Stimulated activated effector memory CD8-positive, alpha-beta T cell treated with anti-CD3 and anti-CD28 coated beads, Interleukin-12 subunit alpha, Interleukin-12 subunit beta, amount 100 ng/mL, for 72 hours (primary cell): ENCODE data around the gene MARCKS.

Source experiments
- ATAC-seq: fragments of 150-1000 bp; cut with Tn5 transposase; 2 replicates; pipeline ENCODE4 v1.10.0; 2021
- DNase-seq, 2 donors: peaks; one replicate each; pipeline ENCODE4 v3.0.0; 2021 to 2022; ENCODE audit warnings: low spot score in 2 of 2
- H3K27ac Mint-ChIP-seq: one replicate; pipeline ENCODE4 v1.8.0; 2022; ENCODE audit warnings: mild to moderate bottlenecking, mixed read lengths
- H3K36me3 Mint-ChIP-seq: one replicate; pipeline ENCODE4 v1.8.0; 2022; ENCODE audit warnings: mild to moderate bottlenecking, mixed read lengths
- H3K4me1 Mint-ChIP-seq: one replicate; pipeline ENCODE4 v1.8.0; 2022; ENCODE audit warnings: mixed read lengths
- H3K4me3 Mint-ChIP-seq: one replicate; pipeline ENCODE4 v1.8.0; 2022; ENCODE audit warnings: mild to moderate bottlenecking, mixed read lengths
- H3K9me3 Mint-ChIP-seq: one replicate; pipeline ENCODE4 v1.8.0; 2022; ENCODE audit warnings: mixed read lengths

Gene MARCKS

DNA sequence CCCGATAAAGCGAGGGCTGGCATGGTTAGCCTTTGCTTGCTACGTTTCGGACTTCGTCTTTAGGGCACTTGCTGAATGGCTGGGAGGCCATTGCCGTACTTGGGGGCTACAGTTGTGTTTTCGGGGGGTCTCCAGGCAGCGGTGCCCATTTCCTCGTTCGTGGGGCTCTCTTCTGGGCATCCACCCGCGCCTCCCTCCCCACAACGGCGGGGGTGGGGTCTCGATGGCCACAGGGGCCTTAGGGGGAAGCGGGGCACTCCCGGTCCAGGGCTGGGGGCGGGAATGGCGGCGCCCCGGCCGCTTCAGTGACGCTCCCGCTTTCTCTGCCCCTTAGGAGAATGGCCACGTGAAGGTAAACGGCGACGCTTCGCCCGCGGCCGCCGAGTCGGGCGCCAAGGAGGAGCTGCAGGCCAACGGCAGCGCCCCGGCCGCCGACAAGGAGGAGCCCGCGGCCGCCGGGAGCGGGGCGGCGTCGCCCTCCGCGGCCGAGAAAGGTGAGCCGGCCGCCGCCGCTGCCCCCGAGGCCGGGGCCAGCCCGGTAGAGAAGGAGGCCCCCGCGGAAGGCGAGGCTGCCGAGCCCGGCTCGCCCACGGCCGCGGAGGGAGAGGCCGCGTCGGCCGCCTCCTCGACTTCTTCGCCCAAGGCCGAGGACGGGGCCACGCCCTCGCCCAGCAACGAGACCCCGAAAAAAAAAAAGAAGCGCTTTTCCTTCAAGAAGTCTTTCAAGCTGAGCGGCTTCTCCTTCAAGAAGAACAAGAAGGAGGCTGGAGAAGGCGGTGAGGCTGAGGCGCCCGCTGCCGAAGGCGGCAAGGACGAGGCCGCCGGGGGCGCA is 2.4 kb downstream of the MARCKS start:
- H3K27ac Mint-ChIP-seq: no peak overlapping the region
- no peak for DNase-seq
- H3K36me3 Mint-ChIP-seq: peaks cover 12% of the 10 kb centered on the region
- H3K4me3 Mint-ChIP-seq: no peak overlapping the region
- ATAC-seq: no peak
- peaks cover 7% of the 10 kb centered on the region for H3K9me3 Mint-ChIP-seq
- H3K4me1 Mint-ChIP-seq: peaks cover 17% of the 10 kb centered on the region

- DNase-seq (no peak), ATAC-seq (no peak)
- Mint-ChIP-seq H3K9me3 (peaks cover 7% of the 10 kb centered on the region), H3K36me3 (peaks cover 12% of the 10 kb centered on the region), H3K4me1 (peaks cover 14% of the 10 kb centered on the region), H3K27ac (no peak overlapping the region), H3K4me3 (peak overlapping the region; percentile 34)
Measured at GRCh38 chr6:113860181-113860955, 3.2 kb downstream of the MARCKS start.

- Mint-ChIP-seq H3K36me3 (peaks cover 12% of the 10 kb centered on the region), H3K9me3 (peaks cover 7% of the 10 kb centered on the region), H3K4me3 (no peak overlapping the region), H3K27ac (no peak overlapping the region), H3K4me1 (peaks cover 13% of the 10 kb centered on the region)
- DNase-seq (no peak), ATAC-seq (no peak)
Measured at GRCh38 chr6:113862112-113862511, 5.0 kb downstream of the MARCKS start.

DNA sequence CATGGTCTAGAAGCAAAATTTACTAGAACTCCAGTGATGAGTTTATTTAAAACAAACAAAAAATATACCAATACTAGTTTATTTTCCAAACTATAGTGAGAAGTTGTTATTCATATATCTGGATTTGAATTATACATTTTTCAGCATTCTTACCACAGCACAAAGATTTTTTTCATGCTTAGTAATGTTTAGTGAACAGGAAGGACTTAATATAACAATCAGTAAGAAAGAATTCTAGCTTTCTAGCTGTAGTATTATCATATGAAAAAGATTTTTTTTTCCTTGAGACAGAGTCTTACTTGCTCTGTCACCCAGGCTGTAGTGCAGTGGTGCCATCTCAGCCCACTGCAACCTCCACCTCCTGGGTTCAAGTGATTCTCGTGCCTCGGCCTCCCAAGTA is 13.8 kb downstream of the MARCKS start:
- H3K4me3 Mint-ChIP-seq: no peak overlapping the region
- H3K27ac Mint-ChIP-seq: no peak overlapping the region
- no peaks in the 10 kb centered on the region for H3K4me1 Mint-ChIP-seq
- no peak for DNase-seq
- ATAC-seq: no peak
- H3K36me3 Mint-ChIP-seq: no peaks in the 10 kb centered on the region
- H3K9me3 Mint-ChIP-seq: no peaks in the 10 kb centered on the region

- no peak for ATAC-seq
- Mint-ChIP-seq H3K9me3 (no peaks in the 10 kb centered on the region), H3K36me3 (no peaks in the 10 kb centered on the region), H3K4me3 (no peak overlapping the region), H3K4me1 (no peaks in the 10 kb centered on the region), H3K27ac (no peak overlapping the region)
- no peak for DNase-seq
Measured at GRCh38 chr6:113871975-113872374, 14.8 kb downstream of the MARCKS start.

DNA sequence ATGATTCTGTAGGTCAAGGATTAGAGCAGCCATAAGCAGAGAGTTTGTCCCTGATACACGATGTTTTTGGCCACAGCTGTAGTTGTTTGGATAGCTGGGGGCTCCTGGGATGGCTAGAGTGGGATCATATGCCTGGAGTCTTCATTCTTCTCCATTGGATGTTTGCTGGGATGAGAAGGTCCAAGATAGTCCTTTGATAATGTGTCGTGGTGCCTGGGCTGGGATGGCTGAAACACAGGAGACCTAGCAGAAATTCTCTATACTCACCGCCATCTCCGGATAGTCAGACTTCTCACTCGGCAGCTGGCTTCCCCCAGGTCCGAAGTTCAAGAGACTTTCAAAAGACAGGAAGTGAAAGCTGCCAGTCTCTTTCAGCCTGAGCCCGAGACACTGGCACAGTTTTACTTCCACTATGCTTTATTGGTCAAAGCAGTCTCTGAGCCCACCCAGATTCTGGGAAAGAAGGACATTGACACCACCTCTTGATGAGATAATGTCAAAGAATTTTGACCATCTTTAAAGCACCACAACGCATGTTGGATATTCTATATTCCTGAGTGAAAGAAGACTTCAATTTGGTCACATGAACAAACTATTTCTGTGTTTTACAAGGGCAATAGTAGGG is 16.0 kb downstream of the MARCKS start:
- ATAC-seq (no peak), DNase-seq (no peak)
- no peak overlapping the region for H3K27ac Mint-ChIP-seq
- no peaks in the 10 kb centered on the region for H3K36me3 Mint-ChIP-seq
- H3K4me1 Mint-ChIP-seq: no peaks in the 10 kb centered on the region
- no peaks in the 10 kb centered on the region for H3K9me3 Mint-ChIP-seq
- H3K4me3 Mint-ChIP-seq: peak overlapping the region; percentile 15

GRCh38 chr6:113875470-113875869 is 18.3 kb downstream of the MARCKS start:
- Mint-ChIP-seq H3K27ac (no peak overlapping the region), H3K4me1 (no peaks in the 10 kb centered on the region), H3K36me3 (no peaks in the 10 kb centered on the region), H3K4me3 (no peak overlapping the region), H3K9me3 (no peaks in the 10 kb centered on the region)
- DNase-seq (no peak), ATAC-seq (no peak)

- Mint-ChIP-seq H3K27ac (no peak overlapping the region), H3K9me3 (no peaks in the 10 kb centered on the region), H3K4me1 (no peaks in the 10 kb centered on the region), H3K4me3 (no peak overlapping the region), H3K36me3 (no peaks in the 10 kb centered on the region)
- ATAC-seq (no peak), DNase-seq (no peak)
Measured at GRCh38 chr6:113876695-113877094, 19.6 kb downstream of the MARCKS start.

GRCh38 chr6:113879186-113880096 is 22.3 kb downstream of the MARCKS start:
- DNase-seq: no peak
- H3K27ac Mint-ChIP-seq: no peak overlapping the region
- no peaks in the 10 kb centered on the region for H3K36me3 Mint-ChIP-seq
- no peaks in the 10 kb centered on the region for H3K4me1 Mint-ChIP-seq
- H3K9me3 Mint-ChIP-seq: no peaks in the 10 kb centered on the region
- ATAC-seq: peak; percentile 73
- no peak overlapping the region for H3K4me3 Mint-ChIP-seq

GRCh38 chr6:113881478-113881980 is 24.4 kb downstream of the MARCKS start:
- Mint-ChIP-seq H3K4me1 (no peaks in the 10 kb centered on the region), H3K27ac (no peak overlapping the region), H3K9me3 (no peaks in the 10 kb centered on the region), H3K4me3 (no peak overlapping the region), H3K36me3 (no peaks in the 10 kb centered on the region)
- ATAC-seq (no peak), DNase-seq (no peak)

- no peak overlapping the region for H3K27ac Mint-ChIP-seq
- DNase-seq (no peak), ATAC-seq (no peak)
- no peak overlapping the region for H3K4me3 Mint-ChIP-seq
- H3K36me3 Mint-ChIP-seq: no peaks in the 10 kb centered on the region
- H3K4me1 Mint-ChIP-seq: no peaks in the 10 kb centered on the region
- H3K9me3 Mint-ChIP-seq: no peaks in the 10 kb centered on the region
Measured at GRCh38 chr6:113882336-113883022, 25.3 kb downstream of the MARCKS start.

DNA sequence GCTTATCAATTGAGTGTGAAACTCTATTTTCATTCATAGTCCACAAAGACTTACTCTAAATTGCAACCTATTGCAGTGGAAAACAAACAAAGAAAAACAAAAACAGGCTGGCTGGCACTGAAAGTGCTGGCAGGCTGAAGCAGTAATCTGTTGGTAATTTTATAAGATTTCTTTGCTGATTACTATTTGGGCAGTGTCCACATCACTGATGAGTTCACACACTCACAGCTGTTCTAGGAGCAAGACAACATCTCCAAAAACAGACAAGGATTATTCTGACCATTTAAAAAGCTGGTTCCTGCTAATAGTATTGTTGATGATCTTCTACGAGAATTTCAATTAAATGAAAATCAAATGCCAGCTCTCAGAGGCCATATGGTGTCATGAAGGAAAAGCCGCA is 26.9 kb downstream of the MARCKS start:
- ATAC-seq (no peak), DNase-seq (no peak)
- Mint-ChIP-seq H3K4me1 (no peaks in the 10 kb centered on the region), H3K4me3 (no peak overlapping the region), H3K36me3 (no peaks in the 10 kb centered on the region), H3K9me3 (no peaks in the 10 kb centered on the region), H3K27ac (no peak overlapping the region)

DNA sequence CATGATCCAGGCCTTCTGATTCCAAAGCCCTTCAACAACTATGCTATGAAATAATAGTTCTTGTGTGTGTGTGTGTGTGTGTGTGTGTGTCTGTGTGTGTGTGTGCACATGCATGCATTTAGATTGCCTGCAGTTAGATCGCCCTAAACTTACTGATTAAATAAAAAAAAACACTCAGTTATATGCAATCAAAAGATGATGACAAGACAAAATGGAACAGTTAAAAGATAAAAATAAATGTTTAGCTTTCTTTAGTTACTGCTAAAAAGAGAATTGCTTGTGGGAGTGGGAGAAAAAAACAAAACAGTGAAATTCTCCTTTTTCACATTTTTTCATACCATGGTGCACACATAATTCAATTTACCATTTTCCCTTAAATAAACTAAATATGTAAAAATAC is 29.4 kb downstream of the MARCKS start:
- Mint-ChIP-seq H3K27ac (no peak overlapping the region), H3K4me1 (no peaks in the 10 kb centered on the region), H3K36me3 (no peaks in the 10 kb centered on the region), H3K4me3 (no peak overlapping the region), H3K9me3 (no peaks in the 10 kb centered on the region)
- ATAC-seq (no peak), DNase-seq (no peak)

- no peak overlapping the region for H3K4me3 Mint-ChIP-seq
- DNase-seq: no peak
- no peaks in the 10 kb centered on the region for H3K9me3 Mint-ChIP-seq
- ATAC-seq: no peak
- no peak overlapping the region for H3K27ac Mint-ChIP-seq
- H3K4me1 Mint-ChIP-seq: no peaks in the 10 kb centered on the region
- H3K36me3 Mint-ChIP-seq: no peaks in the 10 kb centered on the region
Measured at GRCh38 chr6:113888493-113888892, 31.3 kb downstream of the MARCKS start.
